M059J (cell line): ENCODE data around the gene PTPRN2. TPM values are rescaled to one million over a fixed set of nuclear protein-coding genes. Genes with fewer than 3 reads are reported as not detected.

Experiments used
- DNase-seq: peaks from one replicate; pipeline ENCODE4 v3.0.0-alpha.2; 2012; ENCODE audit warnings: low read depth
- total RNA-seq: library from RNA; depleted of rRNA; stranded (reverse); fragments of >200 nt; shearing (Covaris generic); gene quantifications from 2 replicates; pipeline ENCODE4 v1.2.3, GENCODE V29; 2014

Gene PTPRN2
- total RNA-seq, 1 experiment from 2014 or later: 2.3 TPM

DNA sequence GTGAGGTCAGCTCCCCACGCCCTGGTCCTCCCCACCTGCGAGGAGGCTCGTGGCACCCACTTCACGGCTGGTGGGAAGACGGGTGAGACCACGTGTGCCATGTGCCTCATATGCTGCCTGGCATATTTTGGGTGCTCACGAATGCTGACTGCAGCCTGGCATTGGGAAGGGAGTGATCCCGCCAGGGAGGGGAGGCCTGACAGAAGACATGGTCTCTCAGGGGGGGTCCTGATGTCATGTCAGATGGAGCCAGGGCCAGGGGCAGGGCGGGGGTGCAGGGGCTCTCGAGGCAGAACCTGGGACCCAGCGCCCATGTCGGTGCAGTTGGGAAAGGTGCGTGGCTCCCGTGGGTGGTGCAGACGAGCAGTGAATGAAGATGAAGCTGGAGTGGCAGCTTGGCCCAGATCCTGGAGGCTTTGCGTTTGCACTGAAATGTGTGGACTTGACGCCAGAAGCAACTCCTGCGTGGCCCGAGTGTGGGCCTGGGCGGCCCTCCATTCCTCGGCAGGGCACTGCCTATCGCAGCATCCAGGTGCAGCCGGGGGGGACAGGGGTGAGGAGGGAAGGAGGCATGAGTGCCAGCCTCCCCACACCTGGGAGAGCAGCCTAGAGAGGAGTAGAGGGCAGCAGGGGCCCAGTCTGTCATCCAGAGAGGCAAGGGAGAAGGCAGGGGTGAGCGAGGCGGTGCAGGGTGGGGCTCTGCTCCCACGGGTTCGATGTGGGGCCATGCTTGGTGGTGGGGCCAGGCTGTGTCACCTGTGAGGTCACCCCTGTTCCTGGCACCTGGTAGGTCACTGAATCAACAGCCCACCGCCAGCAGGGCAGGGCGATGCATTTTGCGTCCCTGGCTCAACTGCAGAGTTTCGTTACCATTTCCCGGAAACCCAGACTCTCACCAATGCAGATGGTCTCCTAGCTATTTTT is 865.2 kb downstream of the PTPRN2 start:
- no peak for DNase-seq

DNA sequence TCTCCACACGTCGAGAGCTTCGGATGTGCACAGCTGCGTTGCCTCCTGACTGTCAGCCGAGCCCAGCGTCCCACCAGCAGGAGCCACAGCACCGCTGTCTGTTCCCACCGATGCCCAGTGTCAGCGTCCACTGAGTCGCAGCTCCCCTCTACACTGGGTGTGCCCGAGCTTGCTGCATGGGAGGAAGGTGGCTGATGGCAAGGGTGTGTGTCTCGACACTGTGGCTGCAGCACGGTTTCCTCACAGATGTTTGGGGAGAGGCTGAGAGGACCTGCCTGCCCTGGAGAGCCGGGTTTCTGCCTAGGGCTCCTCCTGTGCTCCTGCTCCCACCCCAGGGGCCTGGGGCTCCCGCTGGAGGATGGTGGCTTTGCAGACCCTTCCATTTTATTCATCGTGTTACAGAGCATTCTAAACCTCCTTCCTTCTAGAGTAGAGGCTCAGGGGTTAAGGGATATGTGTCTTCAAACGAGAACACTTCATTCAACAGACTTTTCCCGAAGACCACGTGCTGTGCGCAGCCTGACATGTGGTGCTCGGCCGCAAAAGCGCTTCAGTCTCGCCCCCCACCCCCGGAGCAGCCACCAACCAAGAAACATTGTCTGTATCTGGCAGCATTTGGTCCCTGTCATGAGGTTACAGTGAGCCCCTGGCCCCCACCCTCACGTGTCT is 866.0 kb downstream of the PTPRN2 start:
- DNase-seq: no peak

DNA sequence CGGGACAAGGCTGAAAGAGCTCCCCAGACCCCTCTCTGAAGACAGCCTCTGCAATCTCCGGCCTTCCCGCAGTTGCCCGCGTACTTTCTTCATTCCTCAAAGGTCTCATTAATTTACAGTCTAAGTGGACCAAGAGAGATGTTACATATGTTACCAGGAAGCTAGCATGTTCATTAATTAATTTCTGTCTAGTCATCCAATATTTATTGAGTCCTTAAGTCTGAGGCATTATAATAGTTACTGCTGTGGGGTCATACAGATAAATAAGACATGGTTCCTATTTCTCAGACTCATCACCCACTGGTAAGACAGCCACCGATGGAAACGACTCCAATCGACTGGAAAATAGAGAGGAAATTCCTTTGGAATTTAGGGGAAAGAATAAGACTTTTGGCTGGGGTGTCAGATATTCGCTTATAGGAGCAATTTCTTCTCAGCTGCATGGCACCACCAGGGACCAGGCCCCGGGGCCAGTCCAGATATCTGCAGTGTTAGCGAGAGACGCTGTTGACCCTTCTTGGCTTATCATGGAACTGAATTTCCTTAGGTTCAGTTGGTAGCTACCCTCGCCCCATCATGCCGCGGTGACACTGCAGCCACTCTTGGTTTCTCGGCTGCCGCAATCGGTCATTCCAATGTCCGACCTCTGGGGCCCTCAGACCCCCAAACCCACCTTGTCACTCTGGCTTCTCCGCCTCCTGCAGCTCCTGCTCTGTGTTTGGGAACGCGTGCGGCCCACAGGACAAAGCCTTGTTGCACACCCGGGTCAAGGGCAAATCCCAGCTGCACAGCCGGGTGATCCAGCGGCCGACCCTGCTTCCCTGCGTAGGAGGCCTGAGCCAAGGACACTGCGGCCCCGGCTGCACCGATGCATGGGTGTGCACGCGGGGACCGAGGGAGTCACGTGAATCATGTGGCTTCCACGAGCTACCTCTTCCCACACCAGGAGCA is 867.6 kb downstream of the PTPRN2 start:
- no peak for DNase-seq

DNA sequence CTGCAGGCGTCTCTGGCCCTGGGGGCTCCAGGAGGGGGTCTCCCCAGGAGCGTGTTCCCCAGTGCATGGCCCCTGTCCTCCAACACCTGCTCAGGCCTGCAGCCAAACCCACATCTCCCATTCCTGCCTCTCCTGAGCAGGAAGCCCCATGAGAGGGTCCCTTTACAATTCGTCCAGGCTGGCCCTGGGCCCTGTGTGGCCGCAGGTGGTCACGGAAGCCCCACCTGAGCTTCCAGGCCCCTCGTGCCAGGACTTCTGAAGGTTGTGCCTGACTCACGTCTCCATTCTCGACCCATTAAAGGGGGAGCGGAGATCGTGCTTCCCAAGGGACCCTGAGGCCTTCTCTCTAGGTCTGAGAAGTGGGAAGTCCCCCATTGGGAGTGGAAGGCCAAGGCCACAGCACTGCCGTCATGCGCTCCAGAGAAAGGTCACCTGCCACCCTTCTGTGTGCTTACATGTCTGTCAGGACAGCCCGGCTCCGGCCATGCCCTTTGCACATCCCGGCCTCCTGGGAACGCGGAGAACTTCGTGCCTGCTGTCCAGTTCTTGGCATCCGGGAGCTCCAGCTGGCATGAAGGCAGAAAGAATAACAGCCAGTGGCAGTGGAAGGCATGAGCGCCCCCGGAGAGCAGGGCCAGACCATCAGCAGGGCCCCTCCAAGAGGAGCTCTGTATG is 868.5 kb downstream of the PTPRN2 start:
- no peak for DNase-seq

DNA sequence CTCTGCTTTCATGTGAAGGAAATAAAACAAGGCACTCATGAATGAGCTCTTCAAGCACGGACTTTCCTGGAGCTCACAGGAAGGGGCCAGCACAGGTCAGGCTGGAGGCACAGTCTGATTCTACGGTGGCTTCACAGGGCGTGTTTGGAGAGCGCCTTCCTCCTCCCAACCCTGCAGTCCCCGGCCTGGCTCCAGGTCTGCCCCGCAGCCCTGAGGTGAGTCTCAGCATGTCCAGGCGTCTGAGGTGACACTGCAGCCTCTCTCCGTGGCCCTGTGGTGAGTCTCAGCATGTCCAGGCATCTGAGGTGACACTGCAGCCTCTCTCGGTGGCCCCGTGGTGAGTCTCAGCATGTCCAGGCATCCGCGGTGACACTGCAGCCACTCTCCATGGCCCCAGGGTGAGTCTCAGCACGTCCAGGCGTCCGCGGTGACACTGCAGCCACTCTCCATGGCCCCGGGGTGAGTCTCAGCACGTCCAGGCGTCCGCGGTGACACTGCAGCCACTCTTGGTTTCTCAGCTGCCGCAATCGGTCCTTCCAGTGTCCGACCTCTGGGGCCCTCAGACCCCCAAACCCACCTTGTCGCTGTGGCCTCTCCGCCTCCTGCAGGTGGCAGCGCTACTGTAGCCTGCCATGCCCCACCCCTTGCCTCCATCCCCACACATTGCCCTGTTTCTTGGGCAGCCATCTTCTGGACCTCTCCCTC is 869.2 kb downstream of the PTPRN2 start:
- no peak for DNase-seq

DNA sequence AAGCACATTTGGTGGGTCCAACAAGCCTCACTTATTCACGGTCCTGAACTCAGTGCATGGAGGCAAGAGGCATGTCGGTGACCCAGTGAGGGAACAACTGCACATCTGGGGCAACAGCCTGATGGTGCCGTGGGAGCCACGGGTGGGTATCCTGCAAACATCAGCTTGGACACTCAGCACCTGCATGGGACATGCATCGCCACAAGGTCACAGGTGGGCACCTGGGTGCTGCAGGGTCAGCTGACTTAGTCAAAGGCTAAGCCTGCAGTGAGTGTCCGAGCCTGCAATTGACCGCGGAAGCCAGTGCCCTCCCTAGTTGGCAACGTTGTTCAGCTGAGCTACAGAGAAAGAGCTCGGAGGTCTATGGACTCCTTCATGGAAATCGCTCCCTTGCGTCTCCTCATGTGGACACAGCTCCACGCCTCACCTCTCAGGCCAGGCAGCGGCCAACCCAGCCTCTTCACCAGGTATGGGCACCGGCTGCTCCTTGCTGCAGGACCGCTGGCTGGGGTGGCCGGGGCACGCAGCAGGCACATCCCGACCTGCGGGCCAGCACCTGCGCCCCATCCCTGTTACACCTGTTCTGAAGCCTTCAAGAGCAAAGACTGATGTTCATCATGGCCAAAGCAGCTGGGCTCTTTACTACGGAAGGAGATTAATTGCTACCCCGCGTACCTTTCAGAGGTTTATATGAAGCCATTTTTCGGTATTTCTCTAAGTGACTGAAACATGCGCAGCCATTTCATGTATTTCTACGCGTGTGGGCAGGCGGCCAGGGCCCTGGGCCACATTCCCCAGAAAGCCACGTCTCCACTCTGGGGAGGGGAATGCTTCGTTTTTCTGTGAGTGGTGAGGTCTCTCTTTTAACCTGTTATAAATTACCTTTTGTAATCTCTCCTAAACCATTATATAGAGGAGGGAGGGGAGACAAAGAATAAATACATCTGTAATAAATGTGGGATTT is 870.1 kb downstream of the PTPRN2 start:
- DNase-seq: no peak

DNA sequence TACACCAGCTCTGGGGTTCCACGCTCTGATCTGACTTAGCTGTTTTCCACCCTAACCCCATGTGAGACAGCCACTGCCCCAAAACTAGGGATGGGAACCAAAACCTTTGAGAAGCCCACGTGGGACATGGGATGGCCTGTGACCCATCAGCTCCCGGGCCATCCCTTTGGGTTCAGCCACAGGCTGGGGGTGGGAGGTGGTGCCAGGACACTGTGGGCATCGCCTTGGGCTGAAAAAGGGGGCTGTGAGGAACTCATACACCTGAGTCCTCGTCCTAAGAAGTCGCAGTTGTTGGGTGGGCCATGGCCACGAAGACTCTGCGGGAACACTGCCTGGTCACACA is 871.7 kb downstream of the PTPRN2 start:
- DNase-seq: no peak

DNA sequence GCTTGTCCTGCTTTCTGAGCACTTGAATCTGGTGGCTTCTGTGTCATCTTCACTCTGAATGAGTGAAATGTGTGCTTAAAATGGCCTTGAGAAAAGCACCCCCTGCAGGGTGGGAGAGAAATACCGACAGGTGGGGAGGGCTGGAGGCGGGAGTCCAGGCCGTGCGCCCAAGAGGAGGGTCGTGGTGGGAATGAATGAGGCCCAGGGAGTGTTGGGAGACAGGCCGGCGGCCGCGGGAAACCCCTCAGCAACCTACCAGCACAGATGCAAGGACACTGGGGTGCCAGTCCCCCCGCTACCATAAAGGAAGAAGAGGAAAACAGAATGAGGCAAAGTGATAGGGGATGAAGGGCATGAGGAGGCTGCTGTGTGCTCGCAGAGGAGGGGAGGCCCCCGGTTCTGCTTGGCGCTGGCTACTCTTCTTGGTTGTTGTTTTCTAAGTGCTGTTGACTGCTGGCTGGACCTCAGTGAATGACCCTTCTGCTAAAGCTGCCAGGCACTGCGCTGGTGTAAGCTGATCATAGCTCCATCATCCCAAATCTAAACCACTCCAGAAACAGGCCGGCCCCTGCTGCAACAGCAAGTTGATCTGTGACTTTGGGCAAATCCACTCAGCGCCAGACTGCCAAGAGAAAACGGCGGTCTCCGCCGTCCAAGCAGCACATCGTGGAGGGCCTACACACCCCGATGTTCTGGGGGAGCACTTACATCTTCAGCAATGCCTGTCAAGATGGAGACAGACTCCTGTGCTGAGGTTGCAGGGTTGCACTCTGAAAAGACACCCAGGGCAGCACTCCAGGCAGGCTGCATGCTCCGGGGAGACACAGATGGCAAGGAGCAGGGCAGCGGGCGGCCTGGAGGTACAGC is 872.3 kb downstream of the PTPRN2 start:
- DNase-seq: no peak

DNA sequence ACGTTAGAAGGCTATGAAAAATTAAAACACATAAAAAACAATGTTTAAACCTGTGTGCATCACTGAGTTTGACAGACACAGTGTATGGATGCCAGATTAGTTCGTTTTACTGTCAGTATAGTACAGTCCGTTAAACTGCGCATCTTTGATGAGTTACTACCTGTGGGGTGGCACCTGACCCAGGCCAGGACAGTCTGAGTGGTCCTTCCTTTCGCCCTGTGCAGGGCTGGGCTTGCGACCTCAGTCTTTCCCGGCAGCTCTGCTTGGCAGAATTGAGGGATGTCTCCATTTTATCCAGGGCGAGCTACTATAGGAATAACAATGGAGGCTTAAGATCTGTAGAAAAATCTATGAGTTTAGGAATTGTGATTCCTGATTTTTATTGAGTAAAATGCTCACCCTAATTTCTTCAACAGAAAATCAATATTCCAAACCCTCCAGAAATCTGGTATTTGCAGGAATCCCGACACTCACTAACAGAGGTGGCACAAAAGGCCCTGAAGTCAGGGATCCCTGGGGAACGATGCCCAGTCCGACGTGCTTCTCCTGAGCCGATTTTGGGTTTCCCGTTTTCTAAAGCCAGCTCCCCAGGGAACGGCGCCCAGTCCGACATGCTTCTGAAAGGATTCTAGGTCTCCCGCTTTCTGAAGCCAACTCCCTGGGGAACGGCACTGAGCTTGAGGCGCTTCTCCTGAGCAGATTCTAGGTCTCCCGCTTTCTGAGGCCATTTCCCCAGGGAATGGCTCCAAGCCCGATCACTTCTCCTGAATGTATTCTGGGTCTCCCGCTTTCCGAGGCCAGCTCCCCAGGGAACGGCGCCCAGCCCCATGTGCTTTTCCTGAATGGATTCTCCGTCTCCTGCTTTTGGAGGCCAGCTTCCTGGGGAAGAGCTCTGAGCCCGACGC is 873.2 kb downstream of the PTPRN2 start:
- DNase-seq: no peak

DNA sequence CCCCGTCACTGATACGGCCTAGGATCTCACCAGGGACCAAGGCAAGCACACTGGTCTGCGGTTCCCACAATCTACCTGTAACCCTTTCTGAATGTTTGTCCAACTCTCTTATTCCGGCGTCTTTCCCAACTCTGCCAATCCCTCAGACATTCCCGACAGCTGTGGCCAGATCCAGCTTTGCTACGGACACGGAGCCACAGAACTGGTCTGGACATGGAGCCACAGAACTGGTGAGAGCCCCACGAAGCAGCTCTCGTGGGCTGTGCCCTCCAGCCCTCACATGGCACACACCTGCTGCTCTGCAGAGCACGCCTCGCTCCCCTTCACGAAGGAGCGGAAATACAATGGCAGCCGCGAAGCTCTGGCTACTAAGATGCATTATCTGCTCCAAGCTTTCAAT is 874.0 kb downstream of the PTPRN2 start:
- DNase-seq: no peak

DNA sequence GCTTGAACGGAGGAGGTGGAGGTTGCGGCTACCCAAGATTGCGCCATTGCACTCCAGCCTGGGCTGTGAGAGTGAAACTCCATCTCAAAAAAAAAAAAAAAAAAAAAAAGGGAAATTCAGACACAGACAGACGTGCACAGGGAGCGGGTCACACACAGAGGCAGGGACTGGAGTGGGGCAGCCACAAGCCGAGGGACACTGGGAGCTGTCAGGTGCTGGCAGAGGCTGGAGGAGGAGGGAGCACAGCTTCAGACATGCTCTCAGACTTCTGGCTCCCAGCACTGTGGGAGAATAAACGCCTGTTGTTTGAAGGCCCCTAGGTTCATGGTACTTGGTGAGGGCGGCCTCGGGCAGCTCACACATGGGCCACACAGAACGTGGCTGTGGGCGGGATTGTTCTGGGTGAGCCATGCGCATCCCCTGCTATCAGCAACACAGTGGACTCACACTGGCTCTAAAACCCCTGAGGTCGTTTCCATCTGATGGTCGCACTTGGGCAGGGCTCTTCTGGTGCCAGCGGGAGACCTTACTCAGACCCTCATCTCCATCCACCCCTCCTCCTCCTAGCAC is 874.9 kb downstream of the PTPRN2 start:
- no peak for DNase-seq

DNA sequence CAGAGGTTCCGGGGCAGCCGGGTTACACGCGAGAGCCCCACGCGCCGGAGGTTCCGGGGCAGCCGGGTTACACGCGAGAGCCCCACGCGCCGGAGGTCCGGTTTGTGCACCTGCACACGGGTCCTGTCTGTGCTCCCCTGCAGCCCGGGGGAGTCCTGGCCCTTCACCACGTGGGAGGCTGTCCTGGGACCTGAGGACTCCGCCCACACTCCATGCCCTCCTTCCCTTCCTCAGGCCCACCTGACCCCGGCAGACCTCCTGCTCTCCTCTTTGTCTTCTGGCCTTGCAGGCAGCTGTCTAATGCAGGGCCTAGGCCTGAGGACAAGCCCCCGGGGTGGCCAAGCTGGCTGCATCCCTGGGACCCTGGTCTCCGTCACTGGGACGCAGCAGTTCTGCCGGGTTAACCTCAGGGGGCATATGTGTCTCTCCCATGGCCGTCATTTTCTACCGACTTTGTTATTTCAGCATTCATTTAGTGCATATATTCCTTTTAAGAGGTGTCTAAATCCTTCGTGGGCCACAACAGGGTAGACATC is 876.2 kb downstream of the PTPRN2 start:
- no peak for DNase-seq

DNA sequence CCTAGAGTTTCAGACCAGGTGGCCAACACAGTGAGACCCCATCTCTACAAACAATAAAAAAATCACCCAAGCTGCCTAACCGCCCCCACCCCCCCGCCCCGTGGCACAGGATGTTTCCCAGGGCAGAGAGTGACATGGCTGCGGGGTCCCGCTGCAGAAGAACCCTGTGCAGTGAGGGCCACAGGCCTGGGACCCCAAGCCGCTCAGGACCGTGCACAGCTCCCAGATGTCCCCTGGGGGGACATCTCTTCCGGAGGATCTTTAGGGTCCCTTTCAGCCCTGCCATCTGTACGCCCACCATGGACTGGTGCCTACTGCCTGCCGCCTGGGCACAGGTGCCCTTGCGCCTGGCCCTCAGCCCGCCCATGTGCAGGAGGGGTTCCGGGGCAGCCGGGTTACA is 877.2 kb downstream of the PTPRN2 start:
- no peak for DNase-seq

DNA sequence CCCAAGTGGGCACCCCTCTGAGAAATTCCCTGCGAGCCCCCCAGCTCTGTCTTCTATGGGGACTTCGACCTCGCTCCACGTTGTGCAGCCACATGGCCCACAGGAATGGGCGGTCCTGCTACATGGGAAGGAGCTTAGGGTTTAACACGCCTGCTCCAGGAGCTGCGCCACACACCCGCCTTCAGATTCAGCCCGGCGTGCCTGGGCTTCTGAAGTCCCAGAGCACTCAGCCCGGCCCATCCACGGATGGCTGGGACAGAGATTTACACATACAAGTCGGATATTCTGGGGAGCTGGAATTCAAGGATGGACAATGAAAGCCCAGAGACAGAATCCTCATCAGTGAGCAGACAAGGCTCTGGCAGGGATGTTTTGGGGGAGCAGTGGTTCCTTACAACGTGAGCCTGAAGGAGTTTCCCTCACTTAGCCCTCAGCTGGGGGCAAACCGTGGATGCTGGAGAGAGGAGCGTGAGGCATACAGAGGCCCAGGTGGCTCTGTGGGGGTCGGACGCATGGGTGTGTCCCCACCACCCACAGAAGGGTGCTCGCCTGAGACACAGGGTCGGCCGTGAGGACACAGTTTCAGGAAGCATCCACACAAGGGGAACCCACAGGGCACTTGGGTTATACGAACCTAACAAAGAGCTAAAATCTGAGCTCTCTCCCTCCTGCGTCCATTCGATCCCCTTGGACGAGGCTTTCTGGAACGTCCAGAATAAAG is 877.9 kb downstream of the PTPRN2 start:
- no peak for DNase-seq

DNA sequence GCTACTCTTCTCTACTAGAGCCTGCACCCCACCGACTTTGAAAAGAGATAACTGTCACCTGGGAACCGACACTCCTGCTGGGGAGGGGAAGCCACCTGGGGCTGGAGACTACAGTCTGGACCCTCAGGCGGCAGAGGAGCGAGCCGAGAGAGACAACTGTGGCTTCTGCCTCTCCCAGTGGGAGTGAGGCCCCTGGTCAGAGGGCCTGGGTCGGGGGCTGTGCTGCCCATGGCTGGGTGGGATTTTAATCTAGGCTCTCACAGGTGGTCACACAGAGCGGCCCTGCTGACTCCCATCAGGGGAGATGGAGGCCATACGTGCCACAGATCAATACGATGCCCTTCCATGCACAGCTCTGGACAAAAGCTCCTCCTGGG is 878.7 kb downstream of the PTPRN2 start:
- DNase-seq: no peak
